22Rv1 (cell line): Measurements from ENCODE around the gene RBM12.

Experiments
- H3K27ac ChIP-seq: fragments of 450-650 bp; 2 replicates; pipeline ENCODE4 v1.5.1; 2017
- CTCF ChIP-seq: fragments of 450-650 bp; IDR thresholded peaks from 2 replicates; pipeline ENCODE4 v1.5.1; 2017; ENCODE audit warnings: mild to moderate bottlenecking
- ZFX ChIP-seq: fragments of 450-650 bp; IDR thresholded peaks from 2 replicates; pipeline ENCODE4 v1.6.1; 2017; ENCODE audit warnings: antibody characterized with exemption, borderline replicate concordance

The RBM12 gene

GRCh38 chr20:35650632-35651031 lies 14.1 kb downstream of the RBM12 start:
- TF ChIP-seq ZFX (no peak), CTCF (no peak)
- H3K27ac ChIP-seq = no peak overlapping the region

GRCh38 chr20:35648836-35649235 lies 15.9 kb downstream of the RBM12 start:
- H3K27ac ChIP-seq = no peak overlapping the region
- TF ChIP-seq ZFX (no peak), CTCF (no peak)

GRCh38 chr20:35644806-35645205 lies 19.9 kb downstream of the RBM12 start:
- no peak overlapping the region for H3K27ac ChIP-seq

GRCh38 chr20:35643045-35643444 lies 21.7 kb downstream of the RBM12 start:
- TF ChIP-seq CTCF (no peak), ZFX (no peak)
- no peak overlapping the region for H3K27ac ChIP-seq

More at GRCh38 chr20:35644806-35645205, 19.9 kb downstream of the RBM12 start:
- no peak for TF ChIP-seq CTCF
- TF ChIP-seq ZFX = no peak

GRCh38 chr20:35641743-35642142 lies 23.0 kb downstream of the RBM12 start:
- H3K27ac ChIP-seq = no peak overlapping the region
- no peak for TF ChIP-seq ZFX

- H3K27ac ChIP-seq = peak overlapping the region; percentile 7; the same call in 1 of the 2 replicates
Observed at GRCh38 chr20:35640724-35641123, 24.0 kb downstream of the RBM12 start.

GRCh38 chr20:35638751-35639150 lies 25.9 kb downstream of the RBM12 start:
- TF ChIP-seq ZFX (no peak), CTCF (no peak)
- no peak overlapping the region for H3K27ac ChIP-seq

More at GRCh38 chr20:35640724-35641123, 24.0 kb downstream of the RBM12 start:
- TF ChIP-seq ZFX (no peak), CTCF (no peak)

GRCh38 chr20:35637276-35637675 lies 27.4 kb downstream of the RBM12 start:
- TF ChIP-seq ZFX = no peak
- TF ChIP-seq CTCF = no peak
- H3K27ac ChIP-seq = no peak overlapping the region
